NCI-H187 (cell line): ENCODE data around the gene MYOG.

Experiments
- DNase-seq, 2 experiments: peaks; one replicate each; lab custom pipeline; 2025; lab: John Stamatoyannopoulos, UW

Gene MYOG

GRCh38 chr1:203072002-203072602, 13.7 kb downstream of the MYOG start:
- DNase-seq = no peak

- DNase-seq = no peak
These were observed 16.6 kb downstream of the MYOG start for GRCh38 chr1:203069030-203069747.

- DNase-seq = no peak
These were observed 18.8 kb downstream of the MYOG start for GRCh38 chr1:203066965-203067364.

GRCh38 chr1:203065986-203066385, 19.8 kb downstream of the MYOG start:
- DNase-seq = no peak

GRCh38 chr1:203065191-203065590, 20.6 kb downstream of the MYOG start:
- DNase-seq = no peak

GRCh38 chr1:203063287-203063686, 22.5 kb downstream of the MYOG start:
- no peak for DNase-seq

- DNase-seq = no peak
These were observed 25.7 kb downstream of the MYOG start for GRCh38 chr1:203060115-203060514.

GRCh38 chr1:203059485-203059884, 26.3 kb downstream of the MYOG start:
- no peak for DNase-seq

- no peak for DNase-seq
These were observed 27.2 kb downstream of the MYOG start for GRCh38 chr1:203058676-203058935.

GRCh38 chr1:203057911-203058675, 27.7 kb downstream of the MYOG start:
- DNase-seq = no peak

- no peak for DNase-seq
These were observed 29.3 kb downstream of the MYOG start for GRCh38 chr1:203056516-203056915.

GRCh38 chr1:203056012-203056411, 29.8 kb downstream of the MYOG start:
- no peak for DNase-seq

- no peak for DNase-seq
These were observed 30.5 kb downstream of the MYOG start for GRCh38 chr1:203055161-203055799.

GRCh38 chr1:203054642-203055041, 31.2 kb downstream of the MYOG start:
- no peak for DNase-seq

GRCh38 chr1:203054184-203054583, 31.6 kb downstream of the MYOG start:
- no peak for DNase-seq

- no peak for DNase-seq
These were observed 33.2 kb downstream of the MYOG start for GRCh38 chr1:203052601-203053000.

GRCh38 chr1:203051841-203052324, 33.9 kb downstream of the MYOG start:
- peak; percentile 52 to 66 for DNase-seq

GRCh38 chr1:203050826-203051225, 35.0 kb downstream of the MYOG start:
- DNase-seq = no peak

GRCh38 chr1:203049576-203050180, 36.1 kb downstream of the MYOG start:
- no peak for DNase-seq

- no peak for DNase-seq
These were observed 36.7 kb downstream of the MYOG start for GRCh38 chr1:203049077-203049476.

- peak; percentile 29 to 55 for DNase-seq
These were observed 37.2 kb downstream of the MYOG start for GRCh38 chr1:203048555-203049051.

GRCh38 chr1:203048086-203048485, 37.7 kb downstream of the MYOG start:
- DNase-seq = no peak
